Fibroblast of mammary gland (primary cell): ENCODE results near the gene SF3A1.

Source experiments
- DNase-seq: peaks from one replicate; pipeline ENCODE4 v3.0.0-alpha.2; 2010; ENCODE audit warnings: low read depth
- H3K4me3 ChIP-seq: 2 replicates; pipeline ENCODE4 v1.5.1; 2011; ENCODE audit warnings: low read depth, mild to moderate bottlenecking, low read length, moderate library complexity; ENCODE audit not compliant: control insufficient read depth
- TF ChIP-seq, protein P1 (sequence below): conservative IDR thresholded peaks from 2 replicates; pipeline ENCODE4 v1.5.1; 2011; ENCODE audit warnings: low read depth, low read length, inconsistent platforms; ENCODE audit not compliant: control insufficient read depth, insufficient read depth

SF3A1 gene

DNA sequence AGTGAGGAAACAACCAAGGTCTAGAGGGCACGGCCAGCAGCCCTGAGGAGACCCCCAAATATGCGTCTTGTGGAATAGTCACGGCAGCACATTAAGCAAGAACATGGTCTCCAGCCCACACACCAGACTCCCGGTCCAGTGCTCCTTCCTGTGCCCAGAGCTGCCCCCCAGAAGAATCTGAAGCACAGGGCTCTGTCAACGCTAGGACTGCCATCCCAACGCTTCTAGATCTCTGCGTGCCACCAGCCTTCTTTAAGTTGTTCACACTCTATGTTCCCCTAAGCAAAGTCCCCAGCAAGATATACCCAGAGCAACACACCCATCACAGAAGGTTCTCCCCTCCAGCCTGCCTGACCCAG lies 36.6 kb upstream of the SF3A1 start:
- no peak for DNase-seq
- H3K4me3 ChIP-seq, result no peak overlapping the region
- TF ChIP-seq, protein P1, sequence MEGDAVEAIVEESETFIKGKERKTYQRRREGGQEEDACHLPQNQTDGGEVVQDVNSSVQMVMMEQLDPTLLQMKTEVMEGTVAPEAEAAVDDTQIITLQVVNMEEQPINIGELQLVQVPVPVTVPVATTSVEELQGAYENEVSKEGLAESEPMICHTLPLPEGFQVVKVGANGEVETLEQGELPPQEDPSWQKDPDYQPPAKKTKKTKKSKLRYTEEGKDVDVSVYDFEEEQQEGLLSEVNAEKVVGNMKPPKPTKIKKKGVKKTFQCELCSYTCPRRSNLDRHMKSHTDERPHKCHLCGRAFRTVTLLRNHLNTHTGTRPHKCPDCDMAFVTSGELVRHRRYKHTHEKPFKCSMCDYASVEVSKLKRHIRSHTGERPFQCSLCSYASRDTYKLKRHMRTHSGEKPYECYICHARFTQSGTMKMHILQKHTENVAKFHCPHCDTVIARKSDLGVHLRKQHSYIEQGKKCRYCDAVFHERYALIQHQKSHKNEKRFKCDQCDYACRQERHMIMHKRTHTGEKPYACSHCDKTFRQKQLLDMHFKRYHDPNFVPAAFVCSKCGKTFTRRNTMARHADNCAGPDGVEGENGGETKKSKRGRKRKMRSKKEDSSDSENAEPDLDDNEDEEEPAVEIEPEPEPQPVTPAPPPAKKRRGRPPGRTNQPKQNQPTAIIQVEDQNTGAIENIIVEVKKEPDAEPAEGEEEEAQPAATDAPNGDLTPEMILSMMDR, result no peak

DNA sequence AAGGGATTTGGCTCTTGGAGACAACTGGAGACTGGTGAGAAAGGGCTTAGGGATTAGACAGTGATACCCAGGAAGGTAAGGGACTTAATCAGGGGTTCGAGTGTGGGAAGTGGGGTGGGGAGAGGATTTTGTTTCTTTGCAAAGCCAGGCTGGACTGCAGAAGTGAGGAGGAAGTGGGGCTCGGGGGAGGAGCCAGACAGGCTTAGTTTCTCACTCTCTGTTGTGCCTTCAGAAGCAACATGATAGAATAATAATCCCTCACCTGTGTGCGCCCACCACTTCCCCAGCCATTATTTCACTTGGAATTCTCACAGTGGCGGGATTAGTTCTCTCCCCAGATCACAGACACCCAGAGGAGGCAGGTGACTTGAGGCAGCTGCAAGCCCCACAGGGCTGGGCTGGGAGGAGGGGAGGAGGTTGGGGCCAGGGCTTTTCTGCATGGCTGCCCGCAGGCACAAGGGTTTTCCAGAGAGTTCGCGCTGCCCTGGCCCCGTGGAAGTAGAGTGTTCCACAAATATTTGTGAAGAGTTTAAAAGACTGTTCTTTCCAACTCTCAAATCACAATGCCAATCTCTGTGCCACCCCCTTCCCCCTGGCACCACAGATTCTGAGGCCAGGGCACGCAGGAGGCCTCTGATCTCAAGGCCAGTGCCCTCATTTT lies 36.1 kb upstream of the SF3A1 start:
- no peak for DNase-seq
- TF ChIP-seq, protein P1, result no peak
- no peak overlapping the region for H3K4me3 ChIP-seq

DNA sequence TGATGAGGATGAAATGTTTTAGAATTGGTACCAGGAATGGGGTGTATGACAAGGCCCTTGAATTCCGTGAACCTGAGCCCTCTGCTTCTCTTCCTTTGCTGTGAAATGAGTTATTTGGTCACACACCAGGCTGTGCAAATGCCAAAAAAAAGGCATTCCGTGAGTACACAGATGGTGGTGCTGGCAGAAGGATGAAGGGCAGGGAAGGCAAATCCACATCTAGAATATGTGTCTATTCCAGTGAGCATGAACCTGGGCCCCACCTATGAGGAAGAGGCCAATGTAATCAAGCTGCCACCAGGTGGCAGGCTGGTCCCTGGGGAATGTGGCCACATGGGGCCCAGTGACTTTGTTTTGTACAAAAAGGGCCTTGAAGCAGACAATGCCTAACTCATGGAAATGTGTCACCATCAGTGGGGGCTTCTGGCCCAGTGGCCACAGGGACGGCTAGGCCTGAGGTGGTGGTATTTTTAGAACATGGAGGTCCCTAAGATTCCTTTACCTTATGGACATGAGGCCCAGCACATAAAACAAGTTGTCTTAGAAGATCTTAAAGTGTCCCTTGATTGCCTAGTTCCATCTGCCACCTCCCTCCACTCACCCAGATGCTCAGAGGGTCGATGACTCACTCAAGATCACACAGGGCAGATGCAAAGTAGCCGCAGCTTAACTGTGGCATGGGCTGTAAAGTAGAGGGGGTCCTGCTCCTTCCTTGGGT lies 34.4 kb upstream of the SF3A1 start:
- TF ChIP-seq, protein P1, result peak; percentile 70
- peak; percentile 73 for DNase-seq
- H3K4me3 ChIP-seq, result no peak overlapping the region

DNA sequence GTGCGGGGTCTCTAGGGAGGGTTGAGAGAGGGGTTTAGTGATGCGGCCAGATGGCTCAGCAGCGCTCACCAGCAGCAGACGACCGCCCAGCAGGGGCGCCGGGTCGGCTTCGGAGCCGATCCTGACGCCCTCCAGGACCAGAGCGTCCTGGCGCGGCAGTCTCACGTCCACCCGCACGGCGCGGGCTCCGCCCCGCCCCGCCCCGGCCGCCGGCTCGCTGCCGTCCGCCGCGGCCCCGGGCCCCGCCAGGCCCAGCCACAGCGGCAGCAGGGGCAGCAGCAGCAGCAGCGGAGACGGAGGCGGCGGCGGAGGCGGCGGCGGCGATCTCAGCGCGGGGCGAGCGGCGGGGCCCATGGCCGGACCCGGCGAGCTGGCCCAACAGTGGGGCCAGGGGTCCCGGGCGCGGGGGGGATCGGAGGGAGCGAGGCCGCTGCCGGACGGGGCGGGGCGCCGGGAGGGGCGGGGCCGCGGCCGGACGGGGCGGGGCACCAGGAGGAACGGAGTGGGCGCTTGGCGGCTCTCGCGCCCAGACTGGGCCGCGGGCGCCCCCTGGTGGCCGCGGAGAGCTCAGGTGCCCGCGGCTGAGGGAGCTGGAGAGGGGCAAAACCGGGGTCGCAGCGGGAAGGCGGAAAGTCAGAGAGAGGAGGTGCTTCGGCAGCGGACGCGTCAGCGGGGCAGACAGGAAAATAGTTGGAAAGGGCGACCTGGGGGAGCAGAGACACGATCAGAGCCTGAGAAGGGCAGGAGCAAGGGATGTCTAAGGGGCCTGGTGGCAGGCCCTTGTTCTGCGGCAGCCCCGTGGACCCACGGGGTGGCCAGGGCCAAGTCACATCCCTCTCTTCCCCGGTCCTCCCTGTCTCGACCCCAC lies 30.5 kb upstream of the SF3A1 start, which contains the start of gene RNF215:
Gene RNF215, minus strand, starts transcription at position 452 of the 868 bp plus-strand sequence. Its CDS starts 98 bp downstream, at position 354.
- TF ChIP-seq, protein P1, result no peak
- DNase-seq, result peak; percentile 57
- H3K4me3 ChIP-seq, result peak within 1 kb of the TSS; percentile 64

DNA sequence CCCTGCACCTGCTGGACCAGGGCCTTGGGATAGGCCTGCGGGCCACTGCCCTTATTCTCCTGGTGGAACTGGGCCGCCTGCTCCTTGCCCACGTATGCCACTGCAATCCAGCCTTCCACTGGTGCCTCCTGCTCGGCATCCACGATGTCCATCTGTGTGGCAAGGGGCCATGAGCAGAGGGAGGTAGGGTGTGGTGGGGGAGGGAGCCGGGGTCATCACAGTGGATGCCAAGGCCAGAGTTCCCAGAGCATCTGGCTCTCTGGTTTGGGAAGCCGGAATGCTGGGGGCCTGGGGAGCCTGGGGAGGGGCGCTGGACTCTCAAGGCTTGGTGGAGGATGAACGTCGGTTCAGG lies 29.9 kb upstream of the SF3A1 start:
- no peak for DNase-seq
- TF ChIP-seq, protein P1, result no peak
- H3K4me3 ChIP-seq, result peak overlapping the region; percentile 64

DNA sequence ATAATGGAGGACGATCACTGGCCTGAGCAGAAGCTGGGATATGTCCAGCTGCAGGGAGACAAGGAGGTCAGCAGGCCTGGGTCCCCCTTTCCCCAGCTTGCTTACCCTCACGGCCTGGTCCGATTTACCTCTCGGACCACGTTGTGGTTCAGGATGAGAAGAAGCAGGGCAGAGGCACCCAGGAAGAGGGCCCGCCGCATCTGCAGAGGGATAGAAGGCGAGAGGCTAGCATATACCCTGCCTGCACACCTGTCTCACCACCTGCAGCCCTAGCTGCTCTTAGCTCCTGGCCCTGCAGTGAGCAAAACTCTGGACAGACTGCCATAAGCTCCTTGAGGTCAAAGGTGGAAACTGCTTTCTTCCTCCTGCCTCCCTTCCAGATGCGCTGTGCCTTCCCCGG lies 29.2 kb upstream of the SF3A1 start:
- H3K4me3 ChIP-seq, result no peak overlapping the region
- no peak for DNase-seq

More for the DNA sequence above, 29.2 kb upstream of the SF3A1 start:
- TF ChIP-seq, protein P1, result no peak
